SK-N-SH treated with all-trans-retinoic acid at 6 μM for 48 hours (cell line): Measurements from ENCODE around the gene PPP1R1B.

ENCODE experiments used
- ATAC-seq: fragments of 200-7000 bp; cut with Tn5 transposase; 3 replicates; pipeline ENCODE4 v1.9.1; 2020; ENCODE audit warnings: mild to moderate bottlenecking, moderate library complexity
- ARNTL ChIP-seq: fragments of 450-650 bp; formaldehyde crosslinking; IDR thresholded peaks from 2 replicates; pipeline ENCODE4 v1.5.0; 2020; ENCODE audit warnings: low read depth, mild to moderate bottlenecking, moderate library complexity, borderline replicate concordance
- BACH2 ChIP-seq: fragments of 250-450 bp; sonication (Bioruptor Pico); IDR thresholded peaks from 2 replicates; pipeline ENCODE4 v1.9.0; 2021; ENCODE audit warnings: mild to moderate bottlenecking, borderline replicate concordance
- CSDC2 ChIP-seq: fragments of 250-450 bp; sonication (Bioruptor Pico); IDR thresholded peaks from 2 replicates; pipeline ENCODE4 v1.5.0; 2020; ENCODE audit warnings: mild to moderate bottlenecking, moderate library complexity
- ESRRG ChIP-seq: fragments of 250-450 bp; sonication (Bioruptor Pico); IDR thresholded peaks from 2 replicates; pipeline ENCODE4 v1.6.1; 2021; ENCODE audit warnings: mild to moderate bottlenecking
- GLIS3 ChIP-seq: fragments of 250-450 bp; sonication (Bioruptor Pico); IDR thresholded peaks from 2 replicates; pipeline ENCODE4 v1.5.0; 2020; ENCODE audit warnings: mild to moderate bottlenecking, moderate library complexity
- ISL1 ChIP-seq: fragments of 250-450 bp; sonication (Bioruptor Pico); IDR thresholded peaks from 2 replicates; pipeline ENCODE4 v2.1.2; 2022; ENCODE audit warnings: mild to moderate bottlenecking, moderate library complexity
- OSR1 ChIP-seq: fragments of 250-450 bp; sonication (Bioruptor Pico); IDR thresholded peaks from 2 replicates; pipeline ENCODE4 v1.8.0; 2022; ENCODE audit warnings: moderate library complexity, mild to moderate bottlenecking, inconsistent platforms
- PPARA ChIP-seq: fragments of 250-450 bp; sonication (Bioruptor Pico); IDR thresholded peaks from 2 replicates; pipeline ENCODE4 v1.5.0; 2020; ENCODE audit warnings: mild to moderate bottlenecking, borderline replicate concordance
- RARB ChIP-seq: fragments of 250-450 bp; sonication (Bioruptor Pico); IDR thresholded peaks from 2 replicates; pipeline ENCODE4 v1.8.0; 2021; ENCODE audit warnings: mild to moderate bottlenecking, moderate library complexity
- SNAI2 ChIP-seq: fragments of 250-450 bp; sonication (Bioruptor Pico); IDR thresholded peaks from 2 replicates; pipeline ENCODE4 v1.5.0; 2020; ENCODE audit warnings: mild to moderate bottlenecking, moderate library complexity
- TOX ChIP-seq: fragments of 250-450 bp; sonication (Bioruptor Pico); IDR thresholded peaks from 2 replicates; pipeline ENCODE4 v1.8.0; 2021; ENCODE audit warnings: mild to moderate bottlenecking, moderate library complexity, borderline replicate concordance
- ZC3H10 ChIP-seq: fragments of 250-450 bp; sonication (Bioruptor Pico); IDR thresholded peaks from 2 replicates; pipeline ENCODE4 v1.5.1; 2021; ENCODE audit warnings: mild to moderate bottlenecking, moderate library complexity
- ZFP3 ChIP-seq: fragments of 250-450 bp; sonication (Bioruptor Pico); IDR thresholded peaks from 2 replicates; pipeline ENCODE4 v1.5.0; 2020; ENCODE audit warnings: mild to moderate bottlenecking, moderate library complexity
- ZFP30 ChIP-seq: fragments of 450-650 bp; formaldehyde crosslinking; IDR thresholded peaks from 2 replicates; pipeline ENCODE4 v1.5.0; 2022; ENCODE audit warnings: mild to moderate bottlenecking, moderate library complexity
- ZNF565 ChIP-seq: fragments of 450-650 bp; formaldehyde crosslinking; conservative IDR thresholded peaks from 2 replicates; pipeline ENCODE4 v1.5.0; 2020; ENCODE audit warnings: low read depth, mild to moderate bottlenecking, moderate library complexity
- ZNF70 ChIP-seq: fragments of 450-650 bp; formaldehyde crosslinking; IDR thresholded peaks from 2 replicates; pipeline ENCODE4 v1.5.0; 2020; ENCODE audit warnings: mild to moderate bottlenecking, moderate library complexity
- ZNF8 ChIP-seq: fragments of 450-650 bp; formaldehyde crosslinking; IDR thresholded peaks from 2 replicates; pipeline ENCODE4 v1.5.0; 2020; ENCODE audit warnings: mild to moderate bottlenecking, moderate library complexity
- TF ChIP-seq, protein P1 (sequence below): fragments of 250-450 bp; sonication (Bioruptor Pico); IDR thresholded peaks from 2 replicates; pipeline ENCODE4 v1.8.0; 2020; ENCODE audit warnings: mild to moderate bottlenecking, moderate library complexity, borderline replicate concordance
- TF ChIP-seq, protein P2 (sequence below): fragments of 250-450 bp; sonication (Bioruptor Pico); IDR thresholded peaks from 2 replicates; pipeline ENCODE4 v1.5.0; 2020; ENCODE audit warnings: mild to moderate bottlenecking, moderate library complexity
- TF ChIP-seq, protein P3 (sequence below): fragments of 250-450 bp; sonication (Bioruptor Pico); IDR thresholded peaks from 2 replicates; pipeline ENCODE4 v1.5.1; 2021; ENCODE audit warnings: mild to moderate bottlenecking, moderate library complexity

Gene PPP1R1B

DNA sequence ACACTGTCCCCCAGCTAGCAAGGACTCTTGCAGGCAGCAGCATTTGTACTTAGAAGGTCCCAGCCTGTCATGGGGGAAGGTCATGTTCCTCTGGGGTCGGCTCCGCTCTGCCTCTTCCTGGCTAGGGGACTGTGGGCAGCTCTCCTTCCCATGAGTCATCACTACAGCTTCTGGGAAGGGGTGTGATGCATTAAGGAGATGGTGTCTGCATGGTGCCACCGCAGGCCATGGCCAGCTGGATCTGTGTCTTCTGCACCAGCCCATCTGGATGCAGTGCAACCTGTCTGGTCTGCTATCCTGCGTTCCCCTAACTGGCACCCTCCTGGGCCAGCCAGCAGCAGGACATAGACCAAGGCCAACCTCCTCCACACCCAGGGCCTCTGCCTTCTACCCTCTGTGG lies 16.5 kb downstream of the PPP1R1B start:
- TF ChIP-seq ZNF70 (CRISPR knock-in tag) (no peak), PPARA (CRISPR knock-in tag) (no peak), ZC3H10 (CRISPR knock-in tag) (no peak), ARNTL (CRISPR knock-in tag) (no peak), SNAI2 (CRISPR knock-in tag) (no peak), ESRRG (CRISPR knock-in tag) (no peak), GLIS3 (no peak)
- TF ChIP-seq, protein P1, sequence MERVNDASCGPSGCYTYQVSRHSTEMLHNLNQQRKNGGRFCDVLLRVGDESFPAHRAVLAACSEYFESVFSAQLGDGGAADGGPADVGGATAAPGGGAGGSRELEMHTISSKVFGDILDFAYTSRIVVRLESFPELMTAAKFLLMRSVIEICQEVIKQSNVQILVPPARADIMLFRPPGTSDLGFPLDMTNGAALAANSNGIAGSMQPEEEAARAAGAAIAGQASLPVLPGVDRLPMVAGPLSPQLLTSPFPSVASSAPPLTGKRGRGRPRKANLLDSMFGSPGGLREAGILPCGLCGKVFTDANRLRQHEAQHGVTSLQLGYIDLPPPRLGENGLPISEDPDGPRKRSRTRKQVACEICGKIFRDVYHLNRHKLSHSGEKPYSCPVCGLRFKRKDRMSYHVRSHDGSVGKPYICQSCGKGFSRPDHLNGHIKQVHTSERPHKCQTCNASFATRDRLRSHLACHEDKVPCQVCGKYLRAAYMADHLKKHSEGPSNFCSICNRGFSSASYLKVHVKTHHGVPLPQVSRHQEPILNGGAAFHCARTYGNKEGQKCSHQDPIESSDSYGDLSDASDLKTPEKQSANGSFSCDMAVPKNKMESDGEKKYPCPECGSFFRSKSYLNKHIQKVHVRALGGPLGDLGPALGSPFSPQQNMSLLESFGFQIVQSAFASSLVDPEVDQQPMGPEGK (CRISPR knock-in tag), result no peak
- TF ChIP-seq, protein P2, sequence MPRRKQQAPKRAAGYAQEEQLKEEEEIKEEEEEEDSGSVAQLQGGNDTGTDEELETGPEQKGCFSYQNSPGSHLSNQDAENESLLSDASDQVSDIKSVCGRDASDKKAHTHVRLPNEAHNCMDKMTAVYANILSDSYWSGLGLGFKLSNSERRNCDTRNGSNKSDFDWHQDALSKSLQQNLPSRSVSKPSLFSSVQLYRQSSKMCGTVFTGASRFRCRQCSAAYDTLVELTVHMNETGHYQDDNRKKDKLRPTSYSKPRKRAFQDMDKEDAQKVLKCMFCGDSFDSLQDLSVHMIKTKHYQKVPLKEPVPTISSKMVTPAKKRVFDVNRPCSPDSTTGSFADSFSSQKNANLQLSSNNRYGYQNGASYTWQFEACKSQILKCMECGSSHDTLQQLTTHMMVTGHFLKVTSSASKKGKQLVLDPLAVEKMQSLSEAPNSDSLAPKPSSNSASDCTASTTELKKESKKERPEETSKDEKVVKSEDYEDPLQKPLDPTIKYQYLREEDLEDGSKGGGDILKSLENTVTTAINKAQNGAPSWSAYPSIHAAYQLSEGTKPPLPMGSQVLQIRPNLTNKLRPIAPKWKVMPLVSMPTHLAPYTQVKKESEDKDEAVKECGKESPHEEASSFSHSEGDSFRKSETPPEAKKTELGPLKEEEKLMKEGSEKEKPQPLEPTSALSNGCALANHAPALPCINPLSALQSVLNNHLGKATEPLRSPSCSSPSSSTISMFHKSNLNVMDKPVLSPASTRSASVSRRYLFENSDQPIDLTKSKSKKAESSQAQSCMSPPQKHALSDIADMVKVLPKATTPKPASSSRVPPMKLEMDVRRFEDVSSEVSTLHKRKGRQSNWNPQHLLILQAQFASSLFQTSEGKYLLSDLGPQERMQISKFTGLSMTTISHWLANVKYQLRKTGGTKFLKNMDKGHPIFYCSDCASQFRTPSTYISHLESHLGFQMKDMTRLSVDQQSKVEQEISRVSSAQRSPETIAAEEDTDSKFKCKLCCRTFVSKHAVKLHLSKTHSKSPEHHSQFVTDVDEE (CRISPR knock-in tag), result no peak
- TF ChIP-seq, protein P3, sequence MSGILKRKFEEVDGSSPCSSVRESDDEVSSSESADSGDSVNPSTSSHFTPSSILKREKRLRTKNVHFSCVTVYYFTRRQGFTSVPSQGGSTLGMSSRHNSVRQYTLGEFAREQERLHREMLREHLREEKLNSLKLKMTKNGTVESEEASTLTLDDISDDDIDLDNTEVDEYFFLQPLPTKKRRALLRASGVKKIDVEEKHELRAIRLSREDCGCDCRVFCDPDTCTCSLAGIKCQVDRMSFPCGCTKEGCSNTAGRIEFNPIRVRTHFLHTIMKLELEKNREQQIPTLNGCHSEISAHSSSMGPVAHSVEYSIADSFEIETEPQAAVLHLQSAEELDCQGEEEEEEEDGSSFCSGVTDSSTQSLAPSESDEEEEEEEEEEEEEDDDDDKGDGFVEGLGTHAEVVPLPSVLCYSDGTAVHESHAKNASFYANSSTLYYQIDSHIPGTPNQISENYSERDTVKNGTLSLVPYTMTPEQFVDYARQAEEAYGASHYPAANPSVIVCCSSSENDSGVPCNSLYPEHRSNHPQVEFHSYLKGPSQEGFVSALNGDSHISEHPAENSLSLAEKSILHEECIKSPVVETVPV (CRISPR knock-in tag), result no peak
- peak; percentile 68 for ATAC-seq

DNA sequence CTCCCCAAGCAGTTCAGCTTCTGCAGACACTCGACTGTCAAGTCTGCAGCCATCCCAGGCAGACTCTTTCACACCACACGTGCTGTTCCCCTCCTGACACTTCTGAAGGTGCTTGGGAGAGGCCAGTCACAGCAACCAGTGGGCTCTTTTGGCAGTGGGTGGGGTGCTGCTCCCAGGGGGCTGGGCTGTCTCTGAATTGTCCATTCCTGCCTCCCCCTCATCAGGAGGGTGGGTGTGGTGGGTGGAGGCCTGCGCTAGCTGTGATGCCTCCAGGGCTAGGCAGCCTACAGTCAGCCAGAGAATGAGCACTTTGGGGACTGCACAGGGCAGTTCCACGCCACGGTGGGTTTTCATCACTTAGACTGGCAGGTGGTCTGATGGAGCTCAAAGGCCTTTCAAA lies 20.5 kb downstream of the PPP1R1B start:
- ATAC-seq, result no peak
- no peak for TF ChIP-seq ZFP3 (CRISPR knock-in tag)
- no peak for TF ChIP-seq ESRRG (CRISPR knock-in tag)
- no peak for TF ChIP-seq OSR1 (CRISPR knock-in tag)
- TF ChIP-seq ZNF8, result no peak
- no peak for TF ChIP-seq RARB (CRISPR knock-in tag)
- TF ChIP-seq SNAI2 (CRISPR knock-in tag), result no peak

DNA sequence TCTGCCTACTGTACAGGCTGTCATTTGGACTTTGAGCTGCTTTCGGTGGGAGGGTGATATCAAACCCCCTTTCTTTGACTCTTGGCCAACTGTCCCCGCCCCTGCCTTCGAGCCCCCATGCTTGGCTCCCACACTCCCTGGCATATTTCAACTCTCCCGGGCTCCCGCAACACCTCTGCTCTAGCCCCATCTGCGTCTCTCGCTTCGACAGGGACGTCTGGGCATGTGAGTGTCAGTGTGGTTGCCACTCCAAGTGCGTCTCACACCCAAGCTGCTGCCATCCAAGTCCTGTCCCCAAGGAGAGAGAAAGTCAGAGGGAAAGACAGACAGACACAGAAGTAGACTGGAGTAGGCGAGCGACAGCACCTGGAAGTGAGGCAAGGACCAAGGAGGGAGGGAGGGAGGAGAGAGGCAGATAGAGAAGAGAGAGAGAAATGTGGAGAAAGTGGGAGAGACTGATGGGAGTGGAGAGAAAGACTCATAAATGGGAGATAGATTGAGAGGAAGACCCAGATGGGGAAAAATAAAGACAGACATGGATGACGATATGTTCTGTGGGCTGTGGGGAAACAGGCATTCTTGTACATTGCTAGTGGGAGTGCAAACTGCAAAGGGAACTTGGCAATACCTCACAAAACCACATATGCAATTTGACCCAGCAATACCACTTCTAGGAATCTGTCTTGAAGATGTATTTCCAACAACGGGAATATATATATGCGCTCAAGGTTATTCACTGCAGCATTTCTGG lies 22.0 kb downstream of the PPP1R1B start:
- TF ChIP-seq SNAI2 (CRISPR knock-in tag), result no peak
- TF ChIP-seq GLIS3, result no peak
- TF ChIP-seq ZNF8, result no peak
- no peak for TF ChIP-seq ZNF565 (CRISPR knock-in tag)
- no peak for TF ChIP-seq ZFP30 (CRISPR knock-in tag)
- TF ChIP-seq, protein P2 (CRISPR knock-in tag), result no peak
- TF ChIP-seq CSDC2 (CRISPR knock-in tag), result no peak
- TF ChIP-seq ZC3H10 (CRISPR knock-in tag), result no peak
- TF ChIP-seq TOX (CRISPR knock-in tag), result no peak
- no peak for ATAC-seq

DNA sequence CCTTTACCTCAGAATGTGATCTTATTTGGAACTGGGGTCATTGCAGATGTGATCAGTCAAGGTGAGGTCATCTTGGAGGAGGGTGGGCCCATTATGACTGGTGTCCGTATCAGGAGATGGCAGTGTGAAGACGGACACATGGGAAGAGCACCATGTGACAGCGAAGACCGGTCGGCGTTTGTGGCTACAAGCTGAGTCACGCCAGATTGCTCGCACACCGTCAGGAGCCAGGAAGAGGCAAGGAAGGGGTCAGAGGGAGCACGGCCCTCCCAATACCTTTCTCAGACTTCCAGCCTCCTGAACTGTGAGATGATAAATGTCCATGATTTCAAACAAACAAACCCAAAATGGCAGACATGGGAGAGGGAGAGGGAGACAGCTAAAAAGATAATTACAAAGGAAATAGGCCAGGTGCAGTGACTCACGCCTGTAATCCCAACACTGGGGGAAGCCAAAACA lies 23.4 kb downstream of the PPP1R1B start:
- ATAC-seq, result no peak
- TF ChIP-seq ZC3H10 (CRISPR knock-in tag) (no peak), BACH2 (CRISPR knock-in tag) (no peak), GLIS3 (no peak), ZNF70 (CRISPR knock-in tag) (no peak), ZNF8 (no peak), ZNF565 (CRISPR knock-in tag) (no peak), ESRRG (CRISPR knock-in tag) (no peak), TOX (CRISPR knock-in tag) (no peak), RARB (CRISPR knock-in tag) (no peak), ISL1 (no peak), OSR1 (CRISPR knock-in tag) (no peak)
- TF ChIP-seq, protein P3 (CRISPR knock-in tag), result no peak
- TF ChIP-seq, protein P1 (CRISPR knock-in tag), result no peak
